Endothelial cell of umbilical vein (primary cell): ENCODE measurements around the gene SLC38A10. TPM values are rescaled to one million over a fixed set of nuclear protein-coding genes. Genes with fewer than 3 reads are reported as not detected.

Source experiments
- BruUV-seq: library from RNA; stranded (reverse); fragments of 400-500 nt; replicated peaks from 2 replicates; lab custom pipeline; 2021; lab: Mats Ljungman, UMichigan
- CTCF ChIA-PET: fragments of 300-600, 350-600 bp; sonication (Branson Sonifier 250); formaldehyde crosslinking; loops from one replicate; lab custom pipeline; 2021; ENCODE audit warnings: antibody characterized with exemption, inconsistent platforms; lab: Charles Lee
- POLR2A ChIA-PET: fragments of 300-600, 350-600 bp; sonication (Branson Sonifier 250); formaldehyde crosslinking; loops from one replicate; lab custom pipeline; 2021; ENCODE audit warnings: antibody characterized with exemption, inconsistent platforms; lab: Charles Lee
- DNase-seq: peaks from one replicate; pipeline ENCODE4 v3.0.0-alpha.2; 2011; ENCODE audit warnings: low read depth, low spot score
- FAIRE-seq: peaks from 2 replicates; lab custom pipeline; 2011; peaks lifted over from hg19 to GRCh38; lab: Jason Lieb, UNC
- H2AFZ ChIP-seq: 2 replicates; pipeline ENCODE4 v1.6.0; 2012; ENCODE audit warnings: low read depth, low read length, control low read depth, inconsistent platforms
- H3K27ac ChIP-seq: 2 replicates; pipeline ENCODE4 v1.5.1; 2011; ENCODE audit warnings: low read depth, mild to moderate bottlenecking, control low read depth, low read length, moderate library complexity; ENCODE audit not compliant: insufficient read depth
- H3K27me3 ChIP-seq, 2 experiments: 2 replicates each; pipeline versions ENCODE4 v1.6.0 to v1.6.1; 2011; ENCODE audit warnings: low read length in 2 of 2, mixed read lengths in 1 of 2; ENCODE audit not compliant: control insufficient read depth in 2 of 2, insufficient read depth in 2 of 2
- H3K36me3 ChIP-seq, 2 experiments: 2 replicates in 1 of 2; 3 replicates in 1 of 2; pipeline ENCODE4 v1.5.1; 2011; ENCODE audit warnings: low read length in 2 of 2, mild to moderate bottlenecking in 1 of 2, moderate library complexity in 1 of 2; ENCODE audit not compliant: control insufficient read depth in 2 of 2, insufficient read depth in 2 of 2; ENCODE audit errors: extremely low read depth in 1 of 2
- H3K4me1 ChIP-seq: 3 replicates; pipeline ENCODE4 v1.5.1; 2011; ENCODE audit warnings: mild to moderate bottlenecking, low read length; ENCODE audit not compliant: control insufficient read depth, insufficient read depth; ENCODE audit errors: extremely low read depth
- H3K4me2 ChIP-seq: 2 replicates; pipeline ENCODE4 v1.6.1; 2011; ENCODE audit warnings: low read length, control low read depth, mixed read lengths; ENCODE audit not compliant: insufficient read depth
- H3K4me3 ChIP-seq, 3 experiments: fragments of 200-600 bp in 1 of 3; sonication (generic), shearing (Covaris generic) in 1 of 3; replicated peaks in 1 of 3; 2 replicates each; pipeline ENCODE4 v1.5.1; 2011 to 2016; ENCODE audit warnings: control low read depth in 3 of 3, low read length in 3 of 3, mild to moderate bottlenecking in 2 of 3, inconsistent platforms in 1 of 3, low read depth in 1 of 3, moderate library complexity in 1 of 3; ENCODE audit not compliant: insufficient read depth in 1 of 3
- H3K79me2 ChIP-seq: 2 replicates; pipeline ENCODE4 v1.6.0; 2012; ENCODE audit warnings: low read length, inconsistent platforms; ENCODE audit not compliant: control insufficient read depth, insufficient read depth
- H3K9ac ChIP-seq: replicated peaks from 2 replicates; pipeline ENCODE3; 2011; ENCODE audit warnings: low read length, control low read depth; ENCODE audit not compliant: insufficient read depth; ENCODE audit errors: extremely low read depth
- H3K9me1 ChIP-seq: replicated peaks from 3 replicates; pipeline ENCODE4 v1.6.0; 2011; ENCODE audit warnings: mild to moderate bottlenecking, low read length; ENCODE audit not compliant: control insufficient read depth, insufficient read depth; ENCODE audit errors: extremely low read depth
- H3K9me3 ChIP-seq: replicated peaks from 2 replicates; pipeline ENCODE4 v1.5.1; 2012; ENCODE audit warnings: low read length, inconsistent platforms; ENCODE audit not compliant: control insufficient read depth, insufficient read depth
- H4K20me1 ChIP-seq: replicated peaks from 2 replicates; pipeline ENCODE3; 2011; ENCODE audit warnings: mild to moderate bottlenecking, low read length; ENCODE audit not compliant: control insufficient read depth, insufficient read depth; ENCODE audit errors: extremely low read depth
- EZH2 ChIP-seq: IDR thresholded peaks from 2 replicates; pipeline ENCODE4 v1.6.1; 2012; ENCODE audit warnings: borderline replicate concordance, low read depth, mild to moderate bottlenecking, moderate library complexity, low read length, inconsistent platforms; ENCODE audit not compliant: severe bottlenecking
- FOS ChIP-seq: IDR thresholded peaks from 2 replicates; pipeline ENCODE4 v1.6.1; 2011; ENCODE audit warnings: mild to moderate bottlenecking, low read length, moderate library complexity, borderline replicate concordance; ENCODE audit not compliant: insufficient read depth
- GATA2 ChIP-seq: IDR thresholded peaks from 2 replicates; pipeline ENCODE4 v1.7.0; 2011; ENCODE audit warnings: low read depth, mild to moderate bottlenecking, moderate library complexity, mixed read lengths, low read length; ENCODE audit not compliant: insufficient read length, insufficient read depth
- JUN ChIP-seq: IDR thresholded peaks from 2 replicates; pipeline ENCODE4 v1.6.1; 2011; ENCODE audit warnings: borderline replicate concordance, low read depth; ENCODE audit not compliant: insufficient read length, insufficient read depth
- MYC ChIP-seq: IDR thresholded peaks from one replicate; pipeline ENCODE4 v1.6.1; 2011; ENCODE audit warnings: mild to moderate bottlenecking, low read depth, low read length
- POLR2A ChIP-seq: IDR thresholded peaks from 2 replicates; pipeline ENCODE4 v1.6.1; 2012; ENCODE audit warnings: low read depth, mild to moderate bottlenecking, control low read depth, low read length
- POLR2AphosphoS5 ChIP-seq: IDR thresholded peaks from 2 replicates; pipeline ENCODE4 v1.6.1; 2012; ENCODE audit warnings: low read depth, mild to moderate bottlenecking, control low read depth, low read length, moderate library complexity; ENCODE audit not compliant: insufficient read depth
- dilution Hi-C: fragments of 300-500 bp; cut with MboI; formaldehyde crosslinking; loops from one replicate; pipeline ENCODE4 v1.15.0; 2019; ENCODE audit warnings: low sequenced_read_pairs; ENCODE audit not compliant: extremely low pct_ligation_motif_present
- intact Hi-C: fragments of 100-400 bp; cut with micrococcal nuclease; formaldehyde crosslinking; loops from one replicate; pipeline ENCODE4 v1.10.0; 2022
- polyA plus RNA-seq, 4 experiments: library from polyadenylated mRNA; depleted of rRNA in 3 of 4; stranded (reverse) in 3 of 4; unstranded in 1 of 4; fragments of >200 nt; gene quantifications; 2 replicates each; pipeline versions ENCODE4 v1.2.1 to v1.2.3, GENCODE V29; 2011 to 2012; ENCODE audit warnings: missing spikeins in 1 of 4
- total RNA-seq: library from RNA; stranded (reverse); gene quantifications from 2 replicates; pipeline ENCODE4 v1.2.3, GENCODE V29; 2021
- TF ChIP-seq, protein P1 (sequence below), 2 donors: IDR thresholded peaks; 1 replicate in 1 of 2; 2 replicates in 1 of 2; pipeline ENCODE4 v1.5.1; 2011; ENCODE audit warnings: low read length in 2 of 2, mild to moderate bottlenecking in 2 of 2, moderate library complexity in 2 of 2, control low read depth in 1 of 2, inconsistent platforms in 1 of 2, low read depth in 1 of 2; ENCODE audit not compliant: insufficient read depth in 1 of 2; ENCODE audit errors: extremely low read depth in 1 of 2
- TF ChIP-seq, protein P2 (sequence below): IDR thresholded peaks from 2 replicates; pipeline ENCODE4 v1.6.1; 2011; ENCODE audit not compliant: insufficient read depth, insufficient read length

Gene SLC38A10
- total and polyA plus RNA-seq, 2 donors (not counting 3 experiments of a cell fraction or from before 2014, with no cell fraction given): 72.7 to 113 TPM

DNA sequence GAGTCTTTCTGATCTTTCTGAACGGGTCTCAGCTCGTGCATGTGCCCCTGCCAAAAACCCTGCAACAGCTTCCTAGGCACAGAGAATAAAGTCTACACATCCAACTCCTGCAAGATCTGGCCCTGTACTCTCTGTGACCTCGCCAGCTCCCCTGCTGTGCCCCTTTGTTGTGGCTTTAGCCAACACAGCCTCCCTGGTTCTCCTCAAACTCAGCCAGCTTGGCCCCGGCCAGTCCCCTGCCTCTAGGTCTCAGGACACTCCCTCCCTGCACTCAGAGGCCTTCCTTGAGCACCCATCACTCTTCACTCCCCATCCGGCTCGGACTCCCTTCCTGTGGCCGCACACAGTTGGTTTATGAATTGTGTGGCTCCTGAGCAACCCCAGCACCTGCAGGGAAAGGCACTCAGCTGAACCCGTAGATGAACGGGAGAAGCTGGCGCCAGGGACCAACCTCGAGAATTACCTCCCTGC is 73.7 kb downstream of the SLC38A10 start:
- Histone ChIP-seq H3K27ac (no peak overlapping the region), H3K9me1 (no peaks in the 10 kb centered on the region), H3K27me3 (no peaks in the 10 kb centered on the region), H3K9ac (no peak overlapping the region), H3K9me3 (no peaks in the 10 kb centered on the region), H3K4me3 (no peak overlapping the region), H3K79me2 (peaks cover 5% of the 10 kb centered on the region), H4K20me1 (no peaks in the 10 kb centered on the region), H3K36me3 (no peaks in the 10 kb centered on the region), H3K4me1 (peaks cover 14% of the 10 kb centered on the region), H2AFZ (no peak overlapping the region), H3K4me2 (no peak overlapping the region)
- ChIA-PET CTCF (no interaction called here), POLR2A (no interaction called here)
- no peak for DNase-seq
- FAIRE-seq: no peak
- dilution Hi-C loops (no loop called here), intact Hi-C loops (loop anchor here (5.0 kb wide), 1 partner anchor 189 kb away; no protein-coding TSS in a partner anchor)
- BruUV-seq: no TSS peak
- TF ChIP-seq GATA2: no peak
- TF ChIP-seq MYC: no peak
- no peak for TF ChIP-seq JUN
- TF ChIP-seq FOS: no peak
- TF ChIP-seq, protein P1, sequence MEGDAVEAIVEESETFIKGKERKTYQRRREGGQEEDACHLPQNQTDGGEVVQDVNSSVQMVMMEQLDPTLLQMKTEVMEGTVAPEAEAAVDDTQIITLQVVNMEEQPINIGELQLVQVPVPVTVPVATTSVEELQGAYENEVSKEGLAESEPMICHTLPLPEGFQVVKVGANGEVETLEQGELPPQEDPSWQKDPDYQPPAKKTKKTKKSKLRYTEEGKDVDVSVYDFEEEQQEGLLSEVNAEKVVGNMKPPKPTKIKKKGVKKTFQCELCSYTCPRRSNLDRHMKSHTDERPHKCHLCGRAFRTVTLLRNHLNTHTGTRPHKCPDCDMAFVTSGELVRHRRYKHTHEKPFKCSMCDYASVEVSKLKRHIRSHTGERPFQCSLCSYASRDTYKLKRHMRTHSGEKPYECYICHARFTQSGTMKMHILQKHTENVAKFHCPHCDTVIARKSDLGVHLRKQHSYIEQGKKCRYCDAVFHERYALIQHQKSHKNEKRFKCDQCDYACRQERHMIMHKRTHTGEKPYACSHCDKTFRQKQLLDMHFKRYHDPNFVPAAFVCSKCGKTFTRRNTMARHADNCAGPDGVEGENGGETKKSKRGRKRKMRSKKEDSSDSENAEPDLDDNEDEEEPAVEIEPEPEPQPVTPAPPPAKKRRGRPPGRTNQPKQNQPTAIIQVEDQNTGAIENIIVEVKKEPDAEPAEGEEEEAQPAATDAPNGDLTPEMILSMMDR (IDR thresholded peaks at IDR 0.05; ENCODE audit: extremely low read depth in 1 of 2, insufficient read depth in 1 of 2, low read depth in 1 of 2, low read length in 2 of 2): no peak
- TF ChIP-seq, protein P2, sequence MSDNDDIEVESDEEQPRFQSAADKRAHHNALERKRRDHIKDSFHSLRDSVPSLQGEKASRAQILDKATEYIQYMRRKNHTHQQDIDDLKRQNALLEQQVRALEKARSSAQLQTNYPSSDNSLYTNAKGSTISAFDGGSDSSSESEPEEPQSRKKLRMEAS: no peak
- TF ChIP-seq POLR2A: no peak
- TF ChIP-seq POLR2AphosphoS5: no peak
- TF ChIP-seq EZH2: no peak
